AG09309 (cell line): ENCODE results near the gene SLC2A5.
A peak's percentile ranks its signal among the peaks of the same experiment; 100 is the strongest.
"Not testable (repeated sequence)": the region's sequence is repeated elsewhere in the genome, so short reads cannot be mapped to it uniquely, and the experiment has no call there.

Source experiments
- DNase-seq: peaks from one replicate; pipeline ENCODE4 v3.0.0-alpha.2; 2010; ENCODE audit warnings: low read depth
- H3K4me3 ChIP-seq: 2 replicates; pipeline ENCODE4 v1.5.1; 2011; ENCODE audit warnings: mild to moderate bottlenecking, low read depth, low read length, moderate library complexity; ENCODE audit not compliant: control insufficient read depth
- CTCF ChIP-seq: IDR thresholded peaks from 2 replicates; pipeline ENCODE4 v1.5.1; 2011; ENCODE audit warnings: mild to moderate bottlenecking, low read depth, low read length, inconsistent platforms; ENCODE audit not compliant: insufficient read depth, control insufficient read depth; ENCODE audit errors: missing control alignments

Gene SLC2A5

GRCh38 chr1:8993962-8994675 is 75.3 kb downstream of the SLC2A5 start:
- not testable (repeated sequence) for H3K4me3 ChIP-seq, DNase-seq

GRCh38 chr1:8992936-8993687 is 76.3 kb downstream of the SLC2A5 start:
- no peak for TF ChIP-seq CTCF
- H3K4me3 ChIP-seq = no peak overlapping the region
- no peak for DNase-seq

- DNase-seq = no peak
- TF ChIP-seq CTCF = no peak
- no peak overlapping the region for H3K4me3 ChIP-seq
Observed at GRCh38 chr1:8989821-8990220, 79.6 kb downstream of the SLC2A5 start.

GRCh38 chr1:8989061-8989460 is 80.4 kb downstream of the SLC2A5 start:
- no peak for DNase-seq
- no peak for TF ChIP-seq CTCF
- H3K4me3 ChIP-seq = no peak overlapping the region

- H3K4me3 ChIP-seq = no peak overlapping the region
- DNase-seq = no peak
- no peak for TF ChIP-seq CTCF
Observed at GRCh38 chr1:8988618-8988967, 80.8 kb downstream of the SLC2A5 start.

- H3K4me3 ChIP-seq = no peak overlapping the region
- TF ChIP-seq CTCF = peak; percentile 92
- no peak for DNase-seq
Observed at GRCh38 chr1:8987881-8988617, 81.4 kb downstream of the SLC2A5 start.

GRCh38 chr1:8986814-8987190 is 82.6 kb downstream of the SLC2A5 start:
- TF ChIP-seq CTCF = no peak
- H3K4me3 ChIP-seq = no peak overlapping the region
- DNase-seq = no peak
